ENCODE data around the gene ZMYND10.
A peak's percentile ranks its signal among the peaks of the same experiment; 100 is the strongest.

Gene ZMYND10

DNA sequence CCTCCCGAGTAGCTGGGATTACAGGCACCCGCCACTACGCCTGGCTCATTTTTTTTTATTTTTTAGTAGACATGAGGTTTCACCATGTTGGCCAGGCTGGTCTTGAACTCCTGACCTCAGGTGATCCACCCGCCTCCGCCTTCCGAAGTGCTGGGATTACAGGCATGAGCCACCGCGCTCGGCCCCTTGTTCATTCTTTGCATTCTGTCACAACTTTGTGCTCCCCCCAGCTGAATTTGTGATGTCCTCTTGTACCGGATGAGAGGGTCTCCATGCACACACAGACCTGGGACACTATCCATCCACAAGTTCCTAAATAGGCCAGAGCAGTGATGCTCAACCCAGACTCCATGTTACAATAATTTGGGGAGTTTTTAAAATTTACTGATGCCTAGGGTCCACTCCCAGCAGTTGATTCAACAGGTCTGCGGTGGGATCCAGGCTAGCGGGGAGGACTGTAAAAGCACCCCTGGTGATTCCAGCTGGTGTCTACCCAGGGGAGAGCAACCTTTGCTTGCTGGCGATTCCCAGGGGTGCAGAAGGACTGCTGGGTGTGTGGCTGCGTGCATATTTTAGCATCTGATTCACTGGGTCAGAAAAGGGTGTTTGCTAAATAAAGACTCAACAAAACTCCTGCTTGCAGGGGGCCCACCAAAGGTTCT, 5.9 kb downstream of the ZMYND10 start:
- no peak overlapping the region for H2AK5ac ChIP-seq (ENCODE audit: low read length)
- peaks cover 16% of the 10 kb centered on the region for H3K79me2 ChIP-seq (ENCODE audit: control insufficient read depth, insufficient read depth, low read length, poor library complexity)
- no peak overlapping the region for H3K18ac ChIP-seq (ENCODE audit: low read length)
- no peak for DNase-seq
- no peak overlapping the region for H4K12ac ChIP-seq (ENCODE audit: low read depth, low read length)
- H3K4me1 ChIP-seq (ENCODE audit: control insufficient read depth in 1 of 2, insufficient read depth in 2 of 2, low read length in 2 of 2) = peaks cover 19 to 23% of the 10 kb centered on the region in 2 experiments
- no peak overlapping the region for H3K23ac ChIP-seq (ENCODE audit: low read length)
- peaks cover 12% of the 10 kb centered on the region for H3K79me1 ChIP-seq (ENCODE audit: low read length)
- H4K8ac ChIP-seq (ENCODE audit: low read depth, low read length) = no peak overlapping the region
- H3K9me3 ChIP-seq (ENCODE audit: insufficient read depth, low read depth, low read length) = peaks cover 6% of the 10 kb centered on the region
- H3K27me3 ChIP-seq (ENCODE audit: insufficient read depth, low read length) = peaks cover 27% of the 10 kb centered on the region
- H3K14ac ChIP-seq (ENCODE audit: low read length) = no peak overlapping the region
- no peak overlapping the region for H3K4me3 ChIP-seq (ENCODE audit: low read depth, low read length)
- peaks cover 0 to 5% of the 10 kb centered on the region in 2 experiments for H3K36me3 ChIP-seq (ENCODE audit: control insufficient read depth in 1 of 2, insufficient read depth in 2 of 2, low read length in 2 of 2)
- WGBS (ENCODE audit: extremely low coverage, insufficient coverage, insufficient read length) = no CpG with 5 or more reads among the region's 14 CpGs
- no peak overlapping the region for H3K9ac ChIP-seq (ENCODE audit: low read length)
- no peak overlapping the region for H2BK12ac ChIP-seq (ENCODE audit: low read length)
- H2AFZ ChIP-seq (ENCODE audit: insufficient read depth, low read length, poor library complexity) = no peak overlapping the region
- no peak overlapping the region for H3K27ac ChIP-seq (ENCODE audit: low read depth, low read length)
- H4K91ac ChIP-seq (ENCODE audit: low read depth, low read length) = no peak overlapping the region
- no peak overlapping the region for H2BK5ac ChIP-seq (ENCODE audit: low read depth, low read length, poor library complexity)
- H3K4me2 ChIP-seq (ENCODE audit: low read length) = no peak overlapping the region
- no peak overlapping the region for H3K4ac ChIP-seq (ENCODE audit: low read depth, low read length)
- H2BK120ac ChIP-seq (ENCODE audit: insufficient read depth, low read length, poor library complexity) = no peak overlapping the region

DNA sequence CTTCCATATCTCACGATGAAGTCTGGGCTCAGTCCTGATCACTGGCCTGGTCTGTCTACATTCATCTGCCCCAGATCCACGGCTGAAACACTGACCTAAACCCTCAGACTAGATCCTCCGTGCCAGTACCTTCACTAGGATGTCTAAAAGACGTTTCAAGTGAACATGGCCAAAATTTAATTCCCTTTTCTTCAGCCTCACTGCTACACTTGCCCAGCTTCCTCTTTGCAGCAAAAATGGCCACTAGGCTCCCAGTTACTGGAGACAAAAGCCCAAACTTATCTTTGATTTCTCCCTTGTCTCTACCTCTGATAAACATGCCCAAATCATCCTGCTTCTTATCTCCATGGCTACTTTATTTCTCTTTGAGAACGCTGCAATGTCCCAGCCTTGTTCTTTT, 6.6 kb downstream of the ZMYND10 start:
- Histone ChIP-seq H3K79me2 (ENCODE audit: control insufficient read depth, insufficient read depth, low read length, poor library complexity) (peaks cover 19% of the 10 kb centered on the region), H3K79me1 (ENCODE audit: low read length) (peaks cover 12% of the 10 kb centered on the region), H3K4me2 (ENCODE audit: low read length) (no peak overlapping the region), H3K36me3 (ENCODE audit: control insufficient read depth in 1 of 2, insufficient read depth in 2 of 2, low read length in 2 of 2) (peaks cover 5 to 9% of the 10 kb centered on the region in 2 experiments), H2AK5ac (ENCODE audit: low read length) (no peak overlapping the region), H2AFZ (ENCODE audit: insufficient read depth, low read length, poor library complexity) (no peak overlapping the region), H4K8ac (ENCODE audit: low read depth, low read length) (no peak overlapping the region), H4K91ac (ENCODE audit: low read depth, low read length) (no peak overlapping the region), H3K27me3 (ENCODE audit: insufficient read depth, low read length) (peaks cover 27% of the 10 kb centered on the region), H2BK5ac (ENCODE audit: low read depth, low read length, poor library complexity) (no peak overlapping the region), H4K12ac (ENCODE audit: low read depth, low read length) (no peak overlapping the region), H3K4me1 (ENCODE audit: control insufficient read depth in 1 of 2, insufficient read depth in 2 of 2, low read length in 2 of 2) (peaks cover 20 to 23% of the 10 kb centered on the region in 2 experiments), H2BK12ac (ENCODE audit: low read length) (no peak overlapping the region), H3K9ac (ENCODE audit: low read length) (no peak overlapping the region), H3K9me3 (ENCODE audit: insufficient read depth, low read depth, low read length) (peaks cover 6% of the 10 kb centered on the region), H2BK120ac (ENCODE audit: insufficient read depth, low read length, poor library complexity) (no peak overlapping the region), H3K18ac (ENCODE audit: low read length) (no peak overlapping the region), H3K27ac (ENCODE audit: low read depth, low read length) (no peak overlapping the region), H3K14ac (ENCODE audit: low read length) (no peak overlapping the region), H3K23ac (ENCODE audit: low read length) (no peak overlapping the region), H3K4me3 (ENCODE audit: low read depth, low read length) (no peak overlapping the region), H3K4ac (ENCODE audit: low read depth, low read length) (no peak overlapping the region)
- WGBS (ENCODE audit: extremely low coverage, insufficient coverage, insufficient read length) = no CpG with 5 or more reads among the region's 5 CpGs
- DNase-seq = no peak

DNA sequence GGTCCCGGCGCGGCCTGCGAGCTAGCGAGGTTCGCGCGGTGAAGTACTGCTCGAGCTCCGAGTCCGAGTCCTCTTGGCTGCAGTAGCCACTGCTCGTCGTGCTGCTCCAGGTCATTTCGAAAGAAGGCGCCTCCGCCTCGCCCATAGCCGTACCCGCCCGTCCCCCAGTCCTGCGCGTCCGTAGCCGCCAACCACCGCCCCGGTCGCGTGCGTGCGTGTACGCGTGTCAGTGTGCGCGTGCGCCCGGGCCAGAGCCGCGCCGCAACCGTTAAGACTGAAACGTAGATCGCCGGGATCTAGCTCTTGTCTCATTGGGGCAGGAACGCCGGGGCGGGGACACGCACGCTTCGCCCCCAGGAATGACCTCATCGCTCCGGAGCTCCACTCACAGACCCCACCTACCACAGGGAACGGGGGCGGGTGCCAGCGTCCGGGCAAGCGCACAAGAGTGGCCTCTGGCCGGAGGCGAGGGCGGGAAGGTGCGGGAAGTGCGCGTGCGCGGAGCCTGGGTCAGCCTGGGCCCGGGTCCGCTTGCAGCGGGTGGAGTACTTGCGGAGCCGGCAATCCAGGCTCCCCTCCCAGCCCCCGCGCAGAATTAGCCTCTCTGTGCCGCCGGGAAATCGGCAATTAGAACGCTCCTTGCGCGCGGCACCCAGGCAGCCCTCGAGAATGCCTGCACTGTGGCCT, 8.2 kb downstream of the ZMYND10 start:
- Histone ChIP-seq H4K91ac (ENCODE audit: low read depth, low read length) (peak overlapping the region; percentile 96), H3K27me3 (ENCODE audit: insufficient read depth, low read length) (peaks cover 27% of the 10 kb centered on the region), H2AFZ (ENCODE audit: insufficient read depth, low read length, poor library complexity) (peak overlapping the region; percentile 91), H3K79me1 (ENCODE audit: low read length) (peaks cover 12% of the 10 kb centered on the region), H3K36me3 (ENCODE audit: control insufficient read depth in 1 of 2, insufficient read depth in 2 of 2, low read length in 2 of 2) (peaks cover 8 to 15% of the 10 kb centered on the region in 2 experiments), H3K4me3 (ENCODE audit: low read depth, low read length) (peak overlapping the region; percentile 92), H4K8ac (ENCODE audit: low read depth, low read length) (peak overlapping the region; percentile 97), H2BK5ac (ENCODE audit: low read depth, low read length, poor library complexity) (peak overlapping the region; percentile 86), H3K27ac (ENCODE audit: low read depth, low read length) (peak overlapping the region; percentile 92), H3K4ac (ENCODE audit: low read depth, low read length) (peak overlapping the region; percentile 94), H3K79me2 (ENCODE audit: control insufficient read depth, insufficient read depth, low read length, poor library complexity) (peaks cover 20% of the 10 kb centered on the region), H3K9ac (ENCODE audit: low read length) (peak overlapping the region; percentile 89), H3K4me2 (ENCODE audit: low read length) (peak overlapping the region; percentile 92), H2AK5ac (ENCODE audit: low read length) (peak overlapping the region; percentile 95), H3K23ac (ENCODE audit: low read length) (no peak overlapping the region), H3K9me3 (ENCODE audit: insufficient read depth, low read depth, low read length) (peaks cover 6% of the 10 kb centered on the region), H2BK12ac (ENCODE audit: low read length) (peak overlapping the region; percentile 9), H3K18ac (ENCODE audit: low read length) (peak overlapping the region; percentile 96), H4K12ac (ENCODE audit: low read depth, low read length) (peak overlapping the region; percentile 86), H2BK120ac (ENCODE audit: insufficient read depth, low read length, poor library complexity) (peak overlapping the region; percentile 87), H3K4me1 (ENCODE audit: control insufficient read depth in 1 of 2, insufficient read depth in 2 of 2, low read length in 2 of 2) (peaks cover 21 to 23% of the 10 kb centered on the region in 2 experiments), H3K14ac (ENCODE audit: low read length) (peak overlapping the region; percentile 97)
- no CpG with 5 or more reads among the region's 79 CpGs for WGBS (ENCODE audit: extremely low coverage, insufficient coverage, insufficient read length)
- peak; percentile 98 for DNase-seq

DNA sequence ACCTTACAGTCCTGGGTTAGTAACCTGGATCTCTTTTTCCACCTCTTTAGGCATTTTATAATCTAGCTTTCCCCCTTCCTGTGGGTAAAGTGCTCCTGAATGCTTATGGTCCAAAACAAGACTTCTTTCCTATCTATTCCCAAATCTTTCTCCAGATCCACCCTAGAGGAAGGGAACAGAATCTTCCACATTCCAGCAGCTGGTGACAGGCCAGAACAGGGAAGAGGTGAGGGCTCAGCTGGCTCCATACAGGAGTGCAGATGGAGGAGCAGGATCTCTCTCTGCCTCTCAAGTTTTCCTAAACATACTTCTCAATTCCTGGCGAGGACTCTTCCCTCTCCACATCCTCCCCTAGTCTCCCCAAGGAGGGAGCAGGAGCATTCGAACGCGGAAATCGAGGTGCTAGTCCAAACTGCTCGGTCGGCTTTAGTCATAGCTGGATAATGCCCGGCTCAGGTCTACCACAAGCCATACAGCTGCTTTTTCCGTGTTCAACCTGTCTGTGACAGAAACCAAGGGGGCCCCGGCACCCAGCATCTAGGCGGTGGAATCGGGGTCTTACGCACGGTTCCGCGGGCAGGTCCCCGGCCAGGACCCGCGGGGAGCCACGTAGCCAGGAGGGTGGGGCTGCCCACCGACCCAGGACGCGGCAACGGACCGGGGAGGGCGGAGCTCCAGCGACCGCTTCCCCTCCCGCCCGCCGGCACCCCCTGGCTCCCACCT, 8.9 kb downstream of the ZMYND10 start:
- Histone ChIP-seq H2AFZ (ENCODE audit: insufficient read depth, low read length, poor library complexity) (peak overlapping the region; percentile 74), H3K4me2 (ENCODE audit: low read length) (peak overlapping the region; percentile 92), H3K27ac (ENCODE audit: low read depth, low read length) (peak overlapping the region; percentile 92), H3K9me3 (ENCODE audit: insufficient read depth, low read depth, low read length) (peaks cover 6% of the 10 kb centered on the region), H3K79me1 (ENCODE audit: low read length) (peaks cover 12% of the 10 kb centered on the region), H4K12ac (ENCODE audit: low read depth, low read length) (peak overlapping the region; percentile 83), H3K4ac (ENCODE audit: low read depth, low read length) (peak overlapping the region; percentile 90), H3K36me3 (ENCODE audit: control insufficient read depth in 1 of 2, insufficient read depth in 2 of 2, low read length in 2 of 2) (peaks cover 15 to 22% of the 10 kb centered on the region in 2 experiments), H3K27me3 (ENCODE audit: insufficient read depth, low read length) (peaks cover 25% of the 10 kb centered on the region), H3K23ac (ENCODE audit: low read length) (no peak overlapping the region), H2BK5ac (ENCODE audit: low read depth, low read length, poor library complexity) (peak overlapping the region; percentile 86), H2AK5ac (ENCODE audit: low read length) (peak overlapping the region; percentile 85), H4K8ac (ENCODE audit: low read depth, low read length) (peak overlapping the region; percentile 91), H3K79me2 (ENCODE audit: control insufficient read depth, insufficient read depth, low read length, poor library complexity) (peaks cover 20% of the 10 kb centered on the region), H3K14ac (ENCODE audit: low read length) (peak overlapping the region; percentile 94), H3K4me1 (ENCODE audit: control insufficient read depth in 1 of 2, insufficient read depth in 2 of 2, low read length in 2 of 2) (peaks cover 21 to 23% of the 10 kb centered on the region in 2 experiments), H4K91ac (ENCODE audit: low read depth, low read length) (peak overlapping the region; percentile 92), H3K9ac (ENCODE audit: low read length) (peak overlapping the region; percentile 89), H2BK120ac (ENCODE audit: insufficient read depth, low read length, poor library complexity) (peak overlapping the region; percentile 87), H3K18ac (ENCODE audit: low read length) (peak overlapping the region; percentile 96), H2BK12ac (ENCODE audit: low read length) (no peak overlapping the region), H3K4me3 (ENCODE audit: low read depth, low read length) (peak overlapping the region; percentile 92)
- peak in 1 of 2 donors; percentile 58 for DNase-seq
- no CpG with 5 or more reads among the region's 31 CpGs for WGBS (ENCODE audit: extremely low coverage, insufficient coverage, insufficient read length)

All from trophoblast cell (in vitro differentiated cells and primary cell).